CD4-positive, alpha-beta T cell (primary cell): Measurements from ENCODE around the gene KCNH2. TPM values are rescaled to one million over a fixed set of nuclear protein-coding genes. Genes with fewer than 3 reads are reported as not detected.
A peak's percentile ranks its signal among the peaks of the same experiment; 100 is the strongest.

Experiments
- ATAC-seq: fragments of 200-7000 bp; cut with Tn5 transposase; one replicate; pipeline ENCODE4 v1.10.0; 2022; ENCODE audit warnings: mild to moderate bottlenecking; ENCODE audit not compliant: poor library complexity
- CTCF ChIA-PET: fragments of 350-600 bp; sonication (Branson Sonifier 250); formaldehyde crosslinking; loops from one replicate; lab custom pipeline; 2021; ENCODE audit warnings: antibody characterized with exemption, inconsistent platforms; lab: Charles Lee
- POLR2A ChIA-PET: fragments of 350-600 bp; sonication (Branson Sonifier 250); formaldehyde crosslinking; loops from one replicate; lab custom pipeline; 2021; ENCODE audit warnings: antibody characterized with exemption, inconsistent platforms; lab: Charles Lee
- DNase-seq, 14 experiments: peaks; one replicate each; pipeline ENCODE4 v3.0.0-alpha.2; 2013 to 2020; ENCODE audit warnings: mixed read lengths in 2 of 14
- H3K27ac ChIP-seq, 2 donors: one replicate each; pipeline versions ENCODE4 v1.5.1 to v1.7.0; 2013; ENCODE audit warnings: low read length in 2 of 2, low read depth in 1 of 2, mild to moderate bottlenecking in 1 of 2
- H3K27me3 ChIP-seq, 2 experiments: 1 replicate in 1 of 2; 2 replicates in 1 of 2; pipeline versions ENCODE4 v1.6.1 to v1.7.0; 2013; ENCODE audit warnings: low read length in 2 of 2, control low read depth in 1 of 2, mild to moderate bottlenecking in 1 of 2, moderate library complexity in 1 of 2; ENCODE audit not compliant: insufficient read depth in 2 of 2, control insufficient read depth in 1 of 2
- H3K36me3 ChIP-seq: one replicate; pipeline ENCODE4 v1.6.1; 2013; ENCODE audit warnings: low read length, control low read depth; ENCODE audit not compliant: insufficient read depth
- H3K4me1 ChIP-seq: one replicate; pipeline ENCODE4 v1.6.1; 2013; ENCODE audit warnings: low read length, control low read depth; ENCODE audit not compliant: insufficient read depth
- H3K4me3 ChIP-seq: one replicate; pipeline ENCODE4 v1.5.1; 2013; ENCODE audit warnings: mild to moderate bottlenecking, low read length, moderate library complexity
- H3K9me3 ChIP-seq, 2 experiments: 1 replicate in 1 of 2; 2 replicates in 1 of 2; pipeline versions ENCODE4 v1.6.1 to v1.7.0; 2013; ENCODE audit warnings: low read length in 2 of 2, mild to moderate bottlenecking in 2 of 2, control low read depth in 1 of 2, moderate library complexity in 1 of 2; ENCODE audit not compliant: control insufficient read depth in 1 of 2, insufficient read depth in 1 of 2
- H3K27ac Mint-ChIP-seq: one replicate; pipeline ENCODE4 v1.8.0; 2020; ENCODE audit warnings: mixed read lengths
- H3K27me3 Mint-ChIP-seq: one replicate; pipeline ENCODE4 v1.8.0; 2021; ENCODE audit warnings: mixed read lengths
- H3K36me3 Mint-ChIP-seq: one replicate; pipeline ENCODE4 v1.8.0; 2021; ENCODE audit warnings: low read depth, mixed read lengths
- H3K4me1 Mint-ChIP-seq: one replicate; pipeline ENCODE4 v1.8.0; 2021; ENCODE audit warnings: low read depth, mixed read lengths
- H3K4me3 Mint-ChIP-seq: one replicate; pipeline ENCODE4 v1.8.0; 2020; ENCODE audit warnings: mild to moderate bottlenecking, mixed read lengths
- H3K9me3 Mint-ChIP-seq: one replicate; pipeline ENCODE4 v1.8.0; 2020; ENCODE audit warnings: mixed read lengths
- CTCF ChIP-seq: fragments of 200-600 bp; IDR thresholded peaks from one replicate; pipeline ENCODE4 v1.8.0; 2022; ENCODE audit warnings: antibody characterized with exemption, mild to moderate bottlenecking
- intact Hi-C, 2 experiments: fragments of 100-400 bp; cut with DNase I in 1 of 2; cut with micrococcal nuclease in 1 of 2; formaldehyde crosslinking; loops; one replicate each; pipeline versions ENCODE4 v1.15.1 to v1.9.0; 2023 to 2025; cut with DNase I, micrococcal nuclease
- total RNA-seq, 174 experiments: library from RNA in 2 of 174; stranded (reverse) in 2 of 174; gene quantifications; one replicate each; pipeline ENCODE4 v1.2.3 and lab custom pipeline; 2021 to 2026

Gene KCNH2
- total RNA-seq, 2 experiments from 2014 or later: 1.9 to 2.3 TPM

- Histone ChIP-seq H3K27ac (no peak overlapping the region), H3K27me3 (peaks cover 0 to 3% of the 10 kb centered on the region in 2 experiments), H3K4me3 (no peak overlapping the region), H3K4me1 (peaks cover 51% of the 10 kb centered on the region), H3K9me3 (no peaks in the 10 kb centered on the region), H3K36me3 (no peaks in the 10 kb centered on the region)
- DNase-seq: peak in 1 of 14 experiments; percentile 25
- intact Hi-C loops: no loop called here
- ChIA-PET CTCF (no interaction called here), POLR2A (no interaction called here)
- Mint-ChIP-seq H3K9me3 (no peaks in the 10 kb centered on the region), H3K4me1 (peaks cover 51% of the 10 kb centered on the region), H3K27me3 (no peaks in the 10 kb centered on the region), H3K4me3 (no peak overlapping the region), H3K27ac (no peak overlapping the region), H3K36me3 (no peaks in the 10 kb centered on the region)
- no peak for TF ChIP-seq CTCF
- ATAC-seq: no peak
Measured at GRCh38 chr7:150941351-150942000, 36.6 kb downstream of the KCNH2 start.

- Histone ChIP-seq H3K27ac (no peak overlapping the region), H3K27me3 (no peaks in the 10 kb centered on the region), H3K36me3 (no peaks in the 10 kb centered on the region), H3K9me3 (no peaks in the 10 kb centered on the region), H3K4me3 (no peak overlapping the region), H3K4me1 (peaks cover 51% of the 10 kb centered on the region)
- TF ChIP-seq CTCF: no peak
- H3K4me3 Mint-ChIP-seq: no peak overlapping the region
- H3K9me3 Mint-ChIP-seq: no peaks in the 10 kb centered on the region
- no peak overlapping the region for H3K27ac Mint-ChIP-seq
- H3K4me1 Mint-ChIP-seq: peaks cover 51% of the 10 kb centered on the region
- no peaks in the 10 kb centered on the region for H3K27me3 Mint-ChIP-seq
- intact Hi-C loops: no loop called here
- POLR2A ChIA-PET: no interaction called here
- CTCF ChIA-PET: no interaction called here
- ATAC-seq (no peak), DNase-seq (peak in 1 of 14 experiments; percentile 21)
- H3K36me3 Mint-ChIP-seq: no peaks in the 10 kb centered on the region
Measured at GRCh38 chr7:150940431-150941102, 37.6 kb downstream of the KCNH2 start.

- Mint-ChIP-seq H3K4me1 (peaks cover 51% of the 10 kb centered on the region), H3K4me3 (peak overlapping the region; percentile 34), H3K36me3 (no peaks in the 10 kb centered on the region), H3K27me3 (no peaks in the 10 kb centered on the region), H3K27ac (peak overlapping the region; percentile 30), H3K9me3 (no peaks in the 10 kb centered on the region)
- peaks cover 51% of the 10 kb centered on the region for H3K4me1 ChIP-seq
- H3K27ac ChIP-seq: no peak overlapping the region
- H3K36me3 ChIP-seq: no peaks in the 10 kb centered on the region
- no peak overlapping the region for H3K4me3 ChIP-seq
- POLR2A ChIA-PET: interaction anchor here (0.5 kb wide), 1 partner anchor 1459 kb away, joined by 3 read pairs; no protein-coding TSS in a partner anchor
- CTCF ChIA-PET: no interaction called here
- ATAC-seq: no peak
- no peak for DNase-seq
- intact Hi-C loops: no loop called here
- H3K27me3 ChIP-seq: no peaks in the 10 kb centered on the region
- no peak for TF ChIP-seq CTCF
- H3K9me3 ChIP-seq: no peaks in the 10 kb centered on the region
Measured at GRCh38 chr7:150939466-150939865, 38.7 kb downstream of the KCNH2 start.
